ENCODE results near the gene FBXL16. TPM values are rescaled to one million over a fixed set of nuclear protein-coding genes. Genes with fewer than 3 reads are reported as not detected.
"Not testable (repeated sequence)": the region's sequence is repeated elsewhere in the genome, so short reads cannot be mapped to it uniquely, and the experiment has no call there.

The FBXL16 gene, protein sequence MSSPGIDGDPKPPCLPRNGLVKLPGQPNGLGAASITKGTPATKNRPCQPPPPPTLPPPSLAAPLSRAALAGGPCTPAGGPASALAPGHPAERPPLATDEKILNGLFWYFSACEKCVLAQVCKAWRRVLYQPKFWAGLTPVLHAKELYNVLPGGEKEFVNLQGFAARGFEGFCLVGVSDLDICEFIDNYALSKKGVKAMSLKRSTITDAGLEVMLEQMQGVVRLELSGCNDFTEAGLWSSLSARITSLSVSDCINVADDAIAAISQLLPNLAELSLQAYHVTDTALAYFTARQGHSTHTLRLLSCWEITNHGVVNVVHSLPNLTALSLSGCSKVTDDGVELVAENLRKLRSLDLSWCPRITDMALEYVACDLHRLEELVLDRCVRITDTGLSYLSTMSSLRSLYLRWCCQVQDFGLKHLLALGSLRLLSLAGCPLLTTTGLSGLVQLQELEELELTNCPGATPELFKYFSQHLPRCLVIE
- total RNA-seq (2021) (22.2 and 24.0 TPM in 2 replicates), Bru-seq, nascent RNA (percentile 31 among the genes with signal in this experiment), BruChase-seq, experiment 1, labeled RNA remaining after a 2-hour chase (percentile 55 among the genes with signal in this experiment), BruChase-seq, experiment 2, labeled RNA remaining after a 6-hour chase (percentile 59 among the genes with signal in this experiment)
- long read RNA-seq, partial matches to known transcripts, result 3 of 28 reads
- long read RNA-seq, other reads (novel, unspliced or antisense), result 16 of 28 reads

DNA sequence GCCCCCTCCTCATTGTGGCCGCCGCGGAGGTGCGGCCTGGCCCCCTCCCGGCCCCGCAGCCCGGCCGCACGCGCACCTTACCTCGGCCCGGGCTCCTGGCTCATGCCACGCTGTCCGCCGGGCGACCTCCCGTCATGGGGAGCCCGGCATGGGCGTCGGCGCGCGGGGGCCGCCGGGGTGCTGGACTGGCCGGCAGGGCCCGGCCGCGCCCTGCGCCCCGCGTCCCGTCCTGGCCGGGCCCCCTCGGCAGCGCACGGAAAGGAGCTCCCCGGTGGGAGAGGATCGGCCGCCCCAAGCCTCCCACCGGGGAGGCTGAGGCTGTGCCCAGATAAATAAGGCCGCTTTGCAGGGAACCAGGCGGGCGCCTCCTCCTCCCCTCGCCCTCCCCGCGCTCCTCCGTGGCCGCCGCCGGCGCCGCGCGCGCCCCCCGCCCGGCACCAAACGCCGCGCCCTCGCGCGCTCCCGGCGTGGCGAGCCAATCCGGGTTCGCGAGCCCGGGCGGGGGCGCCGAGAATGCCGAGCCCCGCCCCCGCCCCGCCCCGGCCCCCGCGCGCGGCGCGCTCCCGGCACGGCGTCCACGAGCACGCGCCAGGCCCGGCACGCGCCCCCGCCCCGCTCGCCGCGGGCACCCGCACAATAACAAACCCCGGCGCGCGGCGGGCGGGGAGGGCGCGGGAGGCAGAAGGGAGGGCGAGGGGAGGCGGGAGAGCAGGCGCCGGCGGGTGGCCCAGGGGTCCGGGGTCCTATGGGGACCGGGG lies at the start of gene FBXL16:
FBXL16 (minus strand) TSS at position 371 of the 758 bp plus-strand sequence. CDS start 8,396 bp downstream, outside the sequence.
- DNase-seq, result peak in 1 of 2 experiments; percentile 60

DNA sequence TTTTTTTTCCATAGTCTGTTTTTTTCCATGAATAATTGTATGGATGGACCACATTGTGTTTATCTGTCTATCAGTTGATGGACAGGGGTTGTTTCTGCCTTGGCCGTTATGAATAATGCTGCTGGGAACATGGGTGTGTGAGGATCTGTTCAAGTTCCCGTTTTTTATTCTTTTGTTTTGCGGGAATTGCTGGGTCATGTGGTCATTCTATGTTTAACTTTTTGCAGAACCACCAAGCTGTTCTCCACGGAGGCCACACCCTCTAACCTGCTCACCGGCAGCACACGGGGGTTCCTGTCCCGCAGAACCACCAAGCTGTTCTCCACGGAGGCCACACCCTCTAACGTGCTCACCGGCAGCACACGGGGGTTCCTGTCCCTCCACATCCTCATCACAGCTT lies 49.1 kb upstream of the FBXL16 start:
- H3K4me1 ChIP-seq (replicated peaks; ENCODE audit: insufficient read depth), result no peaks in the 10 kb centered on the region
- H3K4me3 ChIP-seq, result no peak overlapping the region
- no peak for TF ChIP-seq EZH2 (IDR thresholded peaks at IDR 0.05; ENCODE audit: low read depth)
- TF ChIP-seq, protein P1, sequence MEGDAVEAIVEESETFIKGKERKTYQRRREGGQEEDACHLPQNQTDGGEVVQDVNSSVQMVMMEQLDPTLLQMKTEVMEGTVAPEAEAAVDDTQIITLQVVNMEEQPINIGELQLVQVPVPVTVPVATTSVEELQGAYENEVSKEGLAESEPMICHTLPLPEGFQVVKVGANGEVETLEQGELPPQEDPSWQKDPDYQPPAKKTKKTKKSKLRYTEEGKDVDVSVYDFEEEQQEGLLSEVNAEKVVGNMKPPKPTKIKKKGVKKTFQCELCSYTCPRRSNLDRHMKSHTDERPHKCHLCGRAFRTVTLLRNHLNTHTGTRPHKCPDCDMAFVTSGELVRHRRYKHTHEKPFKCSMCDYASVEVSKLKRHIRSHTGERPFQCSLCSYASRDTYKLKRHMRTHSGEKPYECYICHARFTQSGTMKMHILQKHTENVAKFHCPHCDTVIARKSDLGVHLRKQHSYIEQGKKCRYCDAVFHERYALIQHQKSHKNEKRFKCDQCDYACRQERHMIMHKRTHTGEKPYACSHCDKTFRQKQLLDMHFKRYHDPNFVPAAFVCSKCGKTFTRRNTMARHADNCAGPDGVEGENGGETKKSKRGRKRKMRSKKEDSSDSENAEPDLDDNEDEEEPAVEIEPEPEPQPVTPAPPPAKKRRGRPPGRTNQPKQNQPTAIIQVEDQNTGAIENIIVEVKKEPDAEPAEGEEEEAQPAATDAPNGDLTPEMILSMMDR (conservative IDR thresholded peaks at IDR 0.05), result no peak
- H3K79me2 ChIP-seq (ENCODE audit: low read depth), result no peaks in the 10 kb centered on the region
- no peaks in the 10 kb centered on the region for H3K27me3 ChIP-seq (ENCODE audit: insufficient read depth, low read depth)
- H3K9me3 ChIP-seq (ENCODE audit: insufficient read depth, low read depth), result no peaks in the 10 kb centered on the region
- H3K4me2 ChIP-seq, result no peak overlapping the region
- H3K36me3 ChIP-seq (ENCODE audit: low read depth), result no peaks in the 10 kb centered on the region
- peaks cover 4% of the 10 kb centered on the region; the same call in 1 of the 2 replicates for H3F3A ChIP-seq (ENCODE audit: insufficient read depth, low read depth)
- intact Hi-C loops (cut with micrococcal nuclease; ENCODE audit: unreplicated experiment), result no loop called here
- ChIA-PET POLR2A (ENCODE audit: unreplicated experiment) (no interaction called here), CTCF (no interaction called here)
- H2AFZ ChIP-seq, result no peak overlapping the region
- BruUV-seq (replicated peaks), result no TSS peak
- H3K27ac ChIP-seq, result no peak overlapping the region
- no peaks in the 10 kb centered on the region for H3K9me2 ChIP-seq (ENCODE audit: insufficient read depth)
- H4K20me1 ChIP-seq (ENCODE audit: insufficient read depth), result no peaks in the 10 kb centered on the region; the same call in 1 of the 2 replicates
- DNase-seq, result no peak

More for the DNA sequence above, at the start of gene FBXL16:
- H2AFZ ChIP-seq, result no peak within 1 kb of the TSS
- no peaks in the 10 kb centered on the region for H3K9me3 ChIP-seq (ENCODE audit: insufficient read depth, low read depth)
- peaks cover 75% of the 10 kb centered on the region for H3K27me3 ChIP-seq (ENCODE audit: insufficient read depth, low read depth)
- peaks cover 6% of the 10 kb centered on the region; the same call in 1 of the 2 replicates for H3F3A ChIP-seq (ENCODE audit: insufficient read depth, low read depth)
- H3K9me2 ChIP-seq (ENCODE audit: insufficient read depth), result no peaks in the 10 kb centered on the region
- CTCF ChIA-PET, result interaction anchor here (0.6 kb wide), 1 partner anchor 47 kb away, joined by 3 read pairs; no protein-coding TSS in a partner anchor
- intact Hi-C loops (cut with micrococcal nuclease; ENCODE audit: unreplicated experiment), result no loop called here
- POLR2A ChIA-PET (ENCODE audit: unreplicated experiment), result no interaction called here
- H4K20me1 ChIP-seq (ENCODE audit: insufficient read depth), result 0 out of 2 replicates have a peak, but pooled peaks cover 4% of the 10 kb centered on the region
- H3K36me3 ChIP-seq (ENCODE audit: low read depth), result no peaks in the 10 kb centered on the region
- H3K4me2 ChIP-seq, result peak within 1 kb of the TSS; percentile 61
- BruUV-seq (replicated peaks), result no TSS peak
- H3K4me3 ChIP-seq, result peak within 1 kb of the TSS; percentile 49
- no peaks in the 10 kb centered on the region for H3K79me2 ChIP-seq (ENCODE audit: low read depth)
- H3K27ac ChIP-seq, result no peak within 1 kb of the TSS
- H3K4me1 ChIP-seq (replicated peaks; ENCODE audit: insufficient read depth), result no peaks in the 10 kb centered on the region; the same call in 1 of the 2 replicates
- TF ChIP-seq, protein P1 (conservative IDR thresholded peaks at IDR 0.05), result no peak
- TF ChIP-seq EZH2 (IDR thresholded peaks at IDR 0.05; ENCODE audit: low read depth), result no peak

DNA sequence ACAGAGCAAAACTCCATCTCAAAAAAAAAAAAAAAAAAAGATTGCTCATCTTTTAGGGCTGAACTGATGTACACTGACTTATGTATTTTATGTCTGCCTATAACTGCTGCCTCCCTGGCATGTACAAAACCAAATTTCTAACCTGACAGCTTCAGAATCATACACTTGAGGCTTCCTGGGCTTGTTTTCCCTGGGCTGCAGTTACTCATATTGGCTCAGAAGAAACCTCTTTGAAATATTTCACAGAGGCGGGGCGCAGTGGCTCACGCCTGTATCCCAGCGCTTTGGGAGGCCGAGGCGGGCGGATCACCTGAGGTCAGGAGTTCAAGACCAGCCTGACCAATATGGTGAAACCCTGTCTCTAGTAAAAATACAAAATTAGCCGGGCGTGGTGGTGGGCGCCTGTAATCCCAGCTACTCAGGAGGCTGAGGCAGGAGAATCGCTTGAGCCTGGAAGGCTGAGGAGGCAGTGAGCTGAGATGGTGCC lies 48.6 kb upstream of the FBXL16 start:
- BruUV-seq (replicated peaks); H4K20me1 ChIP-seq (ENCODE audit: insufficient read depth); H3K27ac ChIP-seq; H3K9me2 ChIP-seq (ENCODE audit: insufficient read depth); DNase-seq; H3K9me3 ChIP-seq (ENCODE audit: insufficient read depth, low read depth); H2AFZ ChIP-seq; POLR2A ChIA-PET (ENCODE audit: unreplicated experiment); H3K4me2 ChIP-seq; H3K27me3 ChIP-seq (ENCODE audit: insufficient read depth, low read depth); H3K4me3 ChIP-seq; H3F3A ChIP-seq (ENCODE audit: insufficient read depth, low read depth); CTCF ChIA-PET; H3K79me2 ChIP-seq (ENCODE audit: low read depth); H3K36me3 ChIP-seq (ENCODE audit: low read depth); intact Hi-C loops (cut with micrococcal nuclease; ENCODE audit: unreplicated experiment); H3K4me1 ChIP-seq (replicated peaks; ENCODE audit: insufficient read depth): not testable (repeated sequence)

Data from PC-9 (cell line).